Measurements from ENCODE around the gene MFSD2A.
A peak's percentile ranks its signal among the peaks of the same experiment; 100 is the strongest.
"Not testable (repeated sequence)": the region's sequence is repeated elsewhere in the genome, so short reads cannot be mapped to it uniquely, and the experiment has no call there.

The MFSD2A gene

DNA sequence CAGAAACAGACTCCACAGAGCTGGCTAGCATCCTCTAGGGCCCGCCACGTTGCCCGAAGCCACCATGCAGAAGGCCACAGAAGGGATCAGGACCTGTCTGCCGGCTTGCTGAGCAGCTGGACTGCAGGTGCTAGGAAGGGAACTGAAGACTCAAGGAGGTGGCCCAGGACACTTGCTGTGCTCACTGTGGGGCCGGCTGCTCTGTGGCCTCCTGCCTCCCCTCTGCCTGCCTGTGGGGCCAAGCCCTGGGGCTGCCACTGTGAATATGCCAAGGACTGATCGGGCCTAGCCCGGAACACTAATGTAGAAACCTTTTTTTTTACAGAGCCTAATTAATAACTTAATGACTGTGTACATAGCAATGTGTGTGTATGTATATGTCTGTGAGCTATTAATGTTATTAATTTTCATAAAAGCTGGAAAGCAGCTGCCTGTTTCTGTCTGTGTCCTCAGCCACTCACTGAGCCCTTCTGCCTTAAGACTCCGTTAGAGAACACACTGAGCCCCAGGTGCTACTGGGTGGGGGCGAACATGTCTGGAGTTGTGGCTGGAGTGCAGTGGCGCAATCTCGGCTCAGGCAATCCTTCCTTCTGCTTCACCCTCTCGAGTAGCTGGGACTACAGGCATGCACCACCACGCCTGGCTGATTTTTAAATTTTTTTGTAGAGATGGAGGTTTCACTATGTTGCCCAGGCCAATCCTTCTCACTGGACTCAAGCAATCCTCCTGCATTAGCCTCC is 14.8 kb downstream of the MFSD2A start:
- no peak for DNase-seq

DNA sequence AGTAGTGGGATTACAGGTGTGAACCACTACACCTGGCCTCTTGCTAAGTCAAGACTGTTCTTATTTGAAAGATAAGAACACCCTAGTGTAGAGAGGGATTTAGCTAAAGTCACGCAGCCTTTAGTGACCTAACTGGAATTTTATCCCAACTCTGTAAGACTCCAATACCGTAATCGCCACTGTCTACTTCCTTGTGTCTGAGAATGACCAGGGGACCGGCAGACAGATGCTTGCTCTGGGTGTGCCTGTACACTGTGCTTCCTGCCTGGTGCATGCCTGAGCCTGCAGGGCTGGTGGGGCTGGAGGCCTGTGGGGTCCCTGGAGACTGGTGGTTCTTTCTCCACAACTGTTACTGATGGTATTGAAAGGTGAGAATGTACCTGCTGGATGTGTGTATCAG is 15.3 kb downstream of the MFSD2A start:
- no peak for DNase-seq

DNA sequence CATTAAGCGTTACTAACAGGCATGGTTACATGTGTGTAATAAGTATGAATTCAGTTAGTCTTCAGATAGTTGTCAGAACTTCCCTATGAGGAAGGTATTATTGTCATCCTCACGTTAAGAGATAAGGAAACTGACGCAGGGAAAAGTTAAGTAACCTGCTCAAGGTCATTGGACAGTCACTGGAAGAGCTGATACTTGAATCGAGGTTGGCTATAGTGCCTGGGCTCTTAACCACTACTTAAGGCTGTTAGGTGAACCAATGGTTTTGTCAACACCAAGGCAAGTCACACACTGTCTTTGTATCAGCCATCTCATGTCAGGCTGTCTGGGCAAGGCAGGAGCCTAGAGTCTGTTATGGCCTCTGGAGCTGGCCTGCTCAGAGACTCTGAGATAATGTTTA is 16.2 kb downstream of the MFSD2A start:
- no peak for DNase-seq

GRCh38 chr1:39973503-39974135 is 18.7 kb downstream of the MFSD2A start:
- peak; percentile 100 for DNase-seq

- DNase-seq, result peak; percentile 99
Observed at GRCh38 chr1:39976732-39977131, 21.8 kb downstream of the MFSD2A start.

- peak; percentile 83 for DNase-seq
Observed at GRCh38 chr1:39977202-39977601, 22.3 kb downstream of the MFSD2A start.

- no peak for DNase-seq
Observed at GRCh38 chr1:39979654-39980053, 24.7 kb downstream of the MFSD2A start.

DNA sequence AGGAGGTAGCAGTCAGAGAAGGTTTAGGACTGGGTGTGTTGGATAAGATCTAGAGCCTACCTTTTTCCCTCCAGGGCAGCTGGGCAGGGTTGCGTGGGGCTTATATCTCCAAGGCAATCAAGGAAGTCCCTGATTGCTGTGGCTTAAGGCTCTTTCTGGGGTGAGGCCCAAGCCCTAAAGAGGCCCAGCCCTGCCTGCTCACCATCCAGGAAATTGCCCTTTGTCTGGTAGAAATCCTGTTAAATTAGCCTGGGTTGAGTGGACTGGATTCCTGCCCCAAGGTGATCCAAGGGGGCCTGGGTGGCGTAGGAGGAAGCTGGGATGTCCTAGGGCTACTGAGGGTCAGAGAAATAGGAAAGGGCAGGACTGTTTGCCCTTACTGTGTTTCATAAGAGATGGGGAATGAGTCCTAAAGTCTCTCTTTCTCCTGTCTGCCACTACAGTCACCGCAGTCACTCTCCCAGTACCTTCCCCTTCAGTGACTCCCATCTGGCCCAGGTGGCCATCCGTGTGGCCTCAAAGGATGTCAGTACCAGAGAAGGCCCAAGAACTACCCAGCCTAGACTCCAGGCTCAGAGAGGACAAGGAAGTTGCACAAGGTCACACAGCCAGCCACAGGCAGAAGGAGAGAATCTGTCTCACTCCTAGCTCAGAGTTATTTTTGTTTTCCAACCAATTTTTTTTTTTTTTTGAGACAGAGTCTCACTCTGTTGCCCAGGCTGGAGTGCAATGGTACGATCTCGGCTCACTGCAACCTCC is 25.8 kb downstream of the MFSD2A start:
- no peak for DNase-seq

DNA sequence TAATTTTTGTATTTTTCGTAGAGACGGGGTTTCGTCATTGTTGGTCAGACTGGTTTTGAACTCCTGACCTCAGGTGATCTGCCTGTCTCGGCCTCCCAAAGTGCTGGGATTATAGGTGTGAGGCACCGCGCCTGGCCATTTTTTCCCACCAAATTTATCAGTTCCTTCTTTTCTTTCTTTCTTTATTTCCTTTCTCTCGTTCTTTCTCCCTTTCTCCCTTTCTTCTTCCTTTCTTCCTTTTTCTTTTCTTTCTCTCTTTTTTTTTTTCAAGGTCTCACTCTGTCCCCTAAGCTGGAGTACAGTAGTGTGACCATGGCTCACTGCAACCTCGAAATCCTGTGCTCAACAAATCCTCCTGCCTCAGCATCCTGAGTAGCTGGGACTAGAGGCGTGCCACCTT is 26.4 kb downstream of the MFSD2A start:
- DNase-seq, result no peak

DNA sequence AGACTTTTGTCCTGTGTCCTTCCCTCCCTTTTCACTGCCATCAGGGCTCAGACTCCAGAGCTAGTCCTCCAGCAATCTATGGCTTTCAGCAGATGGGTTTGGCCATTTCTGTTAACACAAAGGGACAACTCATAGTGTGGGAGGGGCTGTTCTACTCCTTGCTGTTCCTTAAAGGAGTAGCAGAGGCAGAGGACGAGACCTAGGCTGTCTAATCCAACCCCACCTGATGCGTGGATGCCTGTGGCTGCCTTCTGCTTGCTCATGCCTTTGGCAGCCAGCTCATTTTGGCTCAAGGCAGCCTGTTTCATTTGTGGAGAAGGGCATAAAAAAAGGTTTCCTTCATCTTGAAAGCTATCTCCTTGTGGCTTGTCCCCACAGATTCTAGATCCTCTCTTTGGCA is 27.0 kb downstream of the MFSD2A start:
- DNase-seq, result no peak

- DNase-seq, result not testable (repeated sequence)
Observed at GRCh38 chr1:39984480-39984879, 29.5 kb downstream of the MFSD2A start.

DNA sequence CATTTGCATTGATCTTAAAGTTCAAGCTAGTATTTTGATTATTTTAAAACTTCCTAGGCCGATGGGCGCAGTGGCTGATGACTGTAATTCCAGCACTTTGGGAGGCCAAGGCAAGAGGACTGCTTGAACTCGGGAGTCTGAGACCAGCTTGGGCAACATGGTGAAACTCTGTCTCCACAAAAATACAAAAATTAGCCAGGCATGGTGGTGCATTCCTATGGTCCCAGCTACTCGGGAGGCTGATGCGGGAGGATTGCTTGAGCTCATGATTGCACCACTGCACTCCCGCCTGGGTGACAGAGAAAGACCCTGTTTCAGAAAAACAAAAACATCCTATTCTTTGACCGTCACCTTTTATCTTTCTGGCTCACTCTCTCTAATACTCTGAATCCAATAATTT is 30.0 kb downstream of the MFSD2A start:
- no peak for DNase-seq

DNA sequence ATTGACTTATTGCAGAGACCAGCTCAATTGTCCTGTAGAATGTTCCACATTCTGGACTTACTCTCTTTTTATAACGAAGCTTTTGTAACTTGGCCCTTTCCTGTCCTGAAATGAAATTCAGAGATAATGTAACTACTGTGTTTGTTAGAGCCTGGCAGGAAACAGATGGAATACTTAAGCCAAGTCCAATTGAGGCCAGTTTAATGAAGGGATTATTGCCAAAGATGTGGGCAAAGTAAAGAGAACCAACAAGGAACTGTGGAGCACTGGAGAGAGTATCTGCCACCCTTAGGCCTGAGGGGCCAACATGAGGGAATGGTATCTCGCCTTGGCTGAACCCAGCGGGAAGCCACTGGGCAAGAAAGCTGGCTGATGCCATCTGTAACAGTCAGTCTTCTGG is 32.9 kb downstream of the MFSD2A start:
- no peak for DNase-seq

DNA sequence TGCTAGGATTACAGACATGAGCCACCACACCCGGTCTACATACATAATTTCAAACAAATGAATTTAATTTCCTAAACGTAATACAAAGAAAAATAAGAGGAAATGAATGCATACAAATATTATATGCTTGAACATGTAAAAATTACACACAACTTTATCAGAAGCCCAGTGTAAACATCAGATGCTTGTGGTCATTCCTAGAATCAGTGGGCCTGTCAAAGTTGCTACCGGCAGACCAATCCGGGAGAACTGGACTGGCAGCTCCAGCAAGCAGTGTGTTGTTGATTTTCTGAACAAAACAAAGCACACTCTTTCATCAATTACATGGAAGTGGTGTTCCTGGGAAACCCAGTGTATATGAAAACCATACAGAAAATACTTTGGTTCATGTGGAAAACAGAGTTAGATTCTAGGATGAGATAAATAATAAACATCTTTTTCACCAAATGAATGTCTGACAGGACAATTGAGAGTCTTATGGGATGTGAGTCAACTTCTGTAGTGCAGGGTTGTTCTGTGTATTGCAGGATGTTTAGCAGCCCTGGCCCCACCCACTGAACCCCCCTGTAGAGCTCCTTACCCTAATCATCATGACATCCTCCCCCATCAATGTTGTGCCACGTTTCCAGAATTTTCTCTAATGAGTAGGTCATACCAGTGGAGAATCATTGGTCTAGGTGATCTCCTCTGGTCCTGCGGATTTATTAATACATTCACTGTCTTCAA is 33.8 kb downstream of the MFSD2A start:
- DNase-seq, result peak; percentile 84

GRCh38 chr1:39990428-39990827 is 35.5 kb downstream of the MFSD2A start:
- no peak for DNase-seq

DNA sequence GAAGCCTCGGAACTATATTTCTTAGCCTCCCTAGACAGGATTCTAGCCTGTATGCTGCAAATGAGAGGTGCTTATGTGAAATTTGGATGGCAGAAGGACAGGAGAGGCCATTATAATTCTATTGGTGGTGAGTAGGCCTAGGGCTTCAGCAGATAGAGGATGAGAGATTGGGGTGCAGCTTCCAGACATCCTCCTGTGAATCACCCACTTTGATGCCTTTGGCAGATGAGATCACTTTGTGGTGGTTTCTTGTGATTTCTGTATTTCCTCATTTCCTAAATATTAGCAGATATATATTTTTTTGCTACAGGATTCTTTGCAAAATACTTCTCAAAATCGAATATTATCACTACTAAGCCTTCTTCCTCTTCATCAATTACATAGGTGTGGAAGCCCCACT is 37.3 kb downstream of the MFSD2A start:
- no peak for DNase-seq

GRCh38 chr1:39992888-39993287 is 37.9 kb downstream of the MFSD2A start:
- no peak for DNase-seq

DNA sequence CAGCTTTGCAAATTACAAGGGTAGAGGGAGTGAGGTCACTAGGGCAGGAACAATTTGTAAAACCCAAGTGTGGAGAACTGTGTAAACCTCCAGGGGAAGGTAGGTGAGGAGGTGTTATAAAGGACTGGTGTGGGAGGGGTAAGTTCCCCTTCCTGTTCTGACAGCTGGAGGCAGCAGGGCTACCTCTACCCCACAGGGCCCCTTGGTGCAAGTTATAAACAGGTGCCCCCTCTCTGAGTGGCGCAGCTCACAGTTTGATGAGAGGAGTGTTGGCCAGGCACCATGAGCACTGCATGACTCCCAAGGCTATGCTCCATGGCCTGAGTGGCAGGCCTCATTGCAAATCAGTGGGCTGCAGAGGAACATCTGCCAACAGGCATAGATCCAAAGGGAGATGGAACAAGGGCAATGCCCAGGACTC is 41.0 kb downstream of the MFSD2A start:
- DNase-seq, result no peak

DNA sequence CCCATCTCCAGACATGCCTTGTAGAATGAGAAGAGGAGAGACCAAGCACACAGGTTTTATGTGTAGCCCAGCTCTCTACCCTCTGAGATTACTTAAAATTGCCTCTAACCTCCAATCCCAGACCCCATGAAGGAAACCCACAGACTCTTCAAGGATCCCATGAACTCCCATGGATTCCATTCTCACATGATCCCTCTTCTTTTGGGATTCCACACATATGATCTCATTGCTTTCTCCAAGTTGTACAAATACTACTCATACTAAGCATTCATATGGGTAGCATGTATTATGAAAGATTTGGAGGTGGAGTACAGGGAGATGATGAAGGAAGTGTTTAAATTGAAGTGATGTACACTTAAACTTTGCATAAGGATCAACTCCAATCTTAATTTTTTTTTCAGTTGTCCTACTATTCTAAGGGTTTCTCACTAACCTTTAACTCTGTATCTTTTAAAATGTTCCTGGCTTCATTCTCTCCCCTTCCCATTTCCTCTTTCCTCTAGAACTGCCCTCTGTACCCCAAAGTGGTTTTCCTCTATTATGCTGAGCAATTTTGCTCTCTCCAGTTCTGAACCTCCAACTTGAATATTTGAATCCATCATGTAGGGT is 41.6 kb downstream of the MFSD2A start:
- no peak for DNase-seq

- no peak for DNase-seq
Observed at GRCh38 chr1:40001456-40001855, 46.5 kb downstream of the MFSD2A start.

DNA sequence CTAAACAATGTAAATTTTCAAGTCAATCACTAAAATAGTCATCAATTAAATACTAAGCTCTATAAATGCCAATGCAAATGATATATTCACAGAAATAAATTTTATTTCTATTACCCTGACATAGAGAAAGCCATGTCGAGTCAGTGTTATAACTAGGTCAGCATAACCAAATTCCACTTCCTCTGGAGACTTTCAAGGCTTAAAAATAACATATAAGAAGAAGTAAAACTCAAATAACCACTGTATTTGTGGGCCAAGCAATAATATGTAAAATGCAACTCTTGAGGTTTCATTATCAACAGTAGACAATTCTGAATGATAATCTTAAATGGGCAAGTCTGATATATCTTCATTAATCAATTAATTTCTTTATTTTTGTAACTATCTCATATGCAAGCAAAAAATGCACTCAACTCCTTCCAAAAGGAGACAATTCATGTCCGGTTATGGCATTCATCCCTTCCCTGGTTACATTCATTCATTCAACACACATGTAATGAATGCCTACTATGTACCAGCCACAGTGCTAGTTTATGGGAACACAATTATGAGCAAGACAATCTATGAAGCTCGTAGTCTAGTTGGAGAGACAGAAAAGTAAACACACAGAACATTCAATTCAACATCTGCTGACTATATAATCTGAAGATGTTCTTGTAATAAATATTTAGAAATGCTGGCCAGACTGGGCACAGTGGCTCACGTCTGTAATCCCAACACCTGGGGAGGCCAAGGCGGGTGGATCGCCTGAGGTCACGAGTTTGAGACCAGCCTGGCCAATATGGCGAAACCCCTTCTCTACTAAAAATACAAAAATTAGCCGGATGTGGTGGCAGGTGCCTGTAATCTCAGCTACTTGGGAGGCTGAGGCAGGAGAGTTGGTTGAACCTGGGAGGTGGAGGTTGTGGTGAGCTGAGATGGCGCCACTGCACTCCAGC is 48.5 kb downstream of the MFSD2A start:
- no peak for DNase-seq

DNA sequence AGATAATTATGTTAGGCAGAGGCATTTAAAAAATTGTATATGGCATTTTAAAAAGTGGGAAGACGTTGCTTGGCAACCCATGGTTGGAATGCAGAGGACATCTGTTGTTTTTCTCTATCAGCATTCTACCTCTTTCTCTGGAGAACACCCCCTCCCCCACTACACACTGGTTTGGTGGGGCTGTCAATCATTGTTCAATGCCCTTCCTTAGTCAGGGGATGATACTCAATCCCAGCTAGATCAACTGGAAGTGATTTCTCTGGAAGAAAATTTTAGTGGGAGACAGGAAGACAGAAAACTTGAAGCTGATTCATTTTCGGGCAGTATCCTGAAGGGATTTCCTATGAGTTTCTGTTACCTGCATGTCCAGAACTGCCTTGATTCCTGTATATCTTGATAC is 49.9 kb downstream of the MFSD2A start:
- DNase-seq, result peak; percentile 69

Data from NCI-H748 treated with DMSO at 0.1 percent for 48 hours (cell line).